CD4-positive, alpha-beta T cell (primary cell): ENCODE results near the gene DDX24. TPM values are rescaled to one million over a fixed set of nuclear protein-coding genes. Genes with fewer than 3 reads are reported as not detected.

ENCODE experiments used
- ATAC-seq: fragments of 200-7000 bp; cut with Tn5 transposase; one replicate; pipeline ENCODE4 v1.10.0; 2022; ENCODE audit warnings: mild to moderate bottlenecking; ENCODE audit not compliant: poor library complexity
- CTCF ChIA-PET: fragments of 350-600 bp; sonication (Branson Sonifier 250); formaldehyde crosslinking; loops from one replicate; lab custom pipeline; 2021; ENCODE audit warnings: antibody characterized with exemption, inconsistent platforms; lab: Charles Lee
- POLR2A ChIA-PET: fragments of 350-600 bp; sonication (Branson Sonifier 250); formaldehyde crosslinking; loops from one replicate; lab custom pipeline; 2021; ENCODE audit warnings: antibody characterized with exemption, inconsistent platforms; lab: Charles Lee
- DNase-seq, 14 experiments: peaks; one replicate each; pipeline ENCODE4 v3.0.0-alpha.2; 2013 to 2020; ENCODE audit warnings: mixed read lengths in 2 of 14
- H3K27ac ChIP-seq, 2 donors: one replicate each; pipeline versions ENCODE4 v1.5.1 to v1.7.0; 2013; ENCODE audit warnings: low read length in 2 of 2, low read depth in 1 of 2, mild to moderate bottlenecking in 1 of 2
- H3K27me3 ChIP-seq, 2 experiments: 1 replicate in 1 of 2; 2 replicates in 1 of 2; pipeline versions ENCODE4 v1.6.1 to v1.7.0; 2013; ENCODE audit warnings: low read length in 2 of 2, control low read depth in 1 of 2, mild to moderate bottlenecking in 1 of 2, moderate library complexity in 1 of 2; ENCODE audit not compliant: insufficient read depth in 2 of 2, control insufficient read depth in 1 of 2
- H3K36me3 ChIP-seq: one replicate; pipeline ENCODE4 v1.6.1; 2013; ENCODE audit warnings: low read length, control low read depth; ENCODE audit not compliant: insufficient read depth
- H3K4me1 ChIP-seq: one replicate; pipeline ENCODE4 v1.6.1; 2013; ENCODE audit warnings: low read length, control low read depth; ENCODE audit not compliant: insufficient read depth
- H3K4me3 ChIP-seq: one replicate; pipeline ENCODE4 v1.5.1; 2013; ENCODE audit warnings: mild to moderate bottlenecking, low read length, moderate library complexity
- H3K9me3 ChIP-seq, 2 experiments: 1 replicate in 1 of 2; 2 replicates in 1 of 2; pipeline versions ENCODE4 v1.6.1 to v1.7.0; 2013; ENCODE audit warnings: low read length in 2 of 2, mild to moderate bottlenecking in 2 of 2, control low read depth in 1 of 2, moderate library complexity in 1 of 2; ENCODE audit not compliant: control insufficient read depth in 1 of 2, insufficient read depth in 1 of 2
- H3K27ac Mint-ChIP-seq: one replicate; pipeline ENCODE4 v1.8.0; 2020; ENCODE audit warnings: mixed read lengths
- H3K27me3 Mint-ChIP-seq: one replicate; pipeline ENCODE4 v1.8.0; 2021; ENCODE audit warnings: mixed read lengths
- H3K36me3 Mint-ChIP-seq: one replicate; pipeline ENCODE4 v1.8.0; 2021; ENCODE audit warnings: low read depth, mixed read lengths
- H3K4me1 Mint-ChIP-seq: one replicate; pipeline ENCODE4 v1.8.0; 2021; ENCODE audit warnings: low read depth, mixed read lengths
- H3K4me3 Mint-ChIP-seq: one replicate; pipeline ENCODE4 v1.8.0; 2020; ENCODE audit warnings: mild to moderate bottlenecking, mixed read lengths
- H3K9me3 Mint-ChIP-seq: one replicate; pipeline ENCODE4 v1.8.0; 2020; ENCODE audit warnings: mixed read lengths
- CTCF ChIP-seq: fragments of 200-600 bp; IDR thresholded peaks from one replicate; pipeline ENCODE4 v1.8.0; 2022; ENCODE audit warnings: antibody characterized with exemption, mild to moderate bottlenecking
- intact Hi-C, 2 experiments: fragments of 100-400 bp; cut with DNase I in 1 of 2; cut with micrococcal nuclease in 1 of 2; formaldehyde crosslinking; loops; one replicate each; pipeline versions ENCODE4 v1.15.1 to v1.9.0; 2023 to 2025; cut with DNase I, micrococcal nuclease
- total RNA-seq, 174 experiments: library from RNA in 2 of 174; stranded (reverse) in 2 of 174; gene quantifications; one replicate each; pipeline ENCODE4 v1.2.3 and lab custom pipeline; 2021 to 2026

DDX24 gene
- total RNA-seq, 2 experiments from 2014 or later: 678 to 711 TPM

- DNase-seq: peak; percentile 29 to 82 (median 48)
- peak; percentile 97 for TF ChIP-seq CTCF
These were observed 79.3 kb downstream of the DDX24 start for GRCh38 chr14:94001501-94002396.

DNA sequence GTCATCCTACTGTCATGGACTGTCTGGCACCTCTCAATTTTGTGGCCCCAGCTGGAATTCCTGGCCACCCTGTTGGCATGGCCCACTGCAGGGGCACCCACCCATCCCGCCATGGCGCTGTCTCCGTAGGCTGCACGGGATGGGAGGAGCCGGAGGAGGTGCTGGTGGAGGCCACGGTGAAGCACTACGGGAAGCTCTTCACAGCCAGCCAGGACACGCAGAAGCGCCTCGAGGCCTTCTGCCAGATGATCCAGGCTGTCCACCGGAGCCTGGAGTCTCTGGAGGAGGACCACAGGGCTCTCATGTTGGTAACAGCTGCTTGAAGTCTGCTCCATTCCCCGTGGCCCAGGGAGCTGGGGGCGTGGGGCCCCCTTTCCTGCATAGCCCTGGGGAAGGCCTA, 80.0 kb downstream of the DDX24 start:
- peaks cover 0 to 7% of the 10 kb centered on the region in 2 experiments for H3K27me3 ChIP-seq
- CTCF ChIA-PET: interaction anchor here (0.9 to 6.1 kb wide), 3 partner anchors 30 to 65 kb away, joined by 3 to 39 read pairs (median 14); no protein-coding TSS in a partner anchor
- Mint-ChIP-seq H3K36me3 (no peaks in the 10 kb centered on the region), H3K9me3 (no peaks in the 10 kb centered on the region), H3K4me3 (no peak overlapping the region), H3K27me3 (peaks cover 13% of the 10 kb centered on the region), H3K4me1 (peaks cover 8% of the 10 kb centered on the region), H3K27ac (no peak overlapping the region)
- intact Hi-C loops: loop anchor here (1.0 to 10.0 kb wide), 3 partner anchors 30 to 346 kb away; no protein-coding TSS in a partner anchor
- no peaks in the 10 kb centered on the region for H3K9me3 ChIP-seq
- ATAC-seq (no peak), DNase-seq (no peak)
- H3K27ac ChIP-seq: no peak overlapping the region
- TF ChIP-seq CTCF: no peak
- H3K4me1 ChIP-seq: peaks cover 12% of the 10 kb centered on the region
- POLR2A ChIA-PET: interaction anchor here (1.2 to 3.4 kb wide), 3 partner anchors 23 to 61 kb away, joined by 5 to 16 read pairs (median 12); no protein-coding TSS in a partner anchor
- no peaks in the 10 kb centered on the region for H3K36me3 ChIP-seq
- H3K4me3 ChIP-seq: no peak overlapping the region

More at GRCh38 chr14:94001501-94002396, 79.3 kb downstream of the DDX24 start:
- ChIA-PET CTCF (interaction anchor here (0.6 to 6.1 kb wide), 4 partner anchors 14 to 66 kb away, joined by 3 to 39 read pairs (median 8); no protein-coding TSS in a partner anchor), POLR2A (interaction anchor here (1.2 to 3.4 kb wide), 3 partner anchors 23 to 62 kb away, joined by 5 to 16 read pairs (median 12); no protein-coding TSS in a partner anchor)
- no peaks in the 10 kb centered on the region for H3K36me3 ChIP-seq
- H3K27ac ChIP-seq: no peak overlapping the region
- Mint-ChIP-seq H3K27me3 (peaks cover 13% of the 10 kb centered on the region), H3K4me1 (peaks cover 8% of the 10 kb centered on the region), H3K36me3 (no peaks in the 10 kb centered on the region), H3K27ac (no peak overlapping the region), H3K9me3 (no peaks in the 10 kb centered on the region), H3K4me3 (no peak overlapping the region)
- ATAC-seq: peak; percentile 86
- peaks cover 0 to 6% of the 10 kb centered on the region in 2 experiments for H3K27me3 ChIP-seq
- no peaks in the 10 kb centered on the region for H3K9me3 ChIP-seq
- intact Hi-C loops: loop anchor here (1.0 to 10.0 kb wide), 3 partner anchors 31 to 347 kb away; no protein-coding TSS in a partner anchor
- peaks cover 12% of the 10 kb centered on the region for H3K4me1 ChIP-seq
- no peak overlapping the region for H3K4me3 ChIP-seq

DNA sequence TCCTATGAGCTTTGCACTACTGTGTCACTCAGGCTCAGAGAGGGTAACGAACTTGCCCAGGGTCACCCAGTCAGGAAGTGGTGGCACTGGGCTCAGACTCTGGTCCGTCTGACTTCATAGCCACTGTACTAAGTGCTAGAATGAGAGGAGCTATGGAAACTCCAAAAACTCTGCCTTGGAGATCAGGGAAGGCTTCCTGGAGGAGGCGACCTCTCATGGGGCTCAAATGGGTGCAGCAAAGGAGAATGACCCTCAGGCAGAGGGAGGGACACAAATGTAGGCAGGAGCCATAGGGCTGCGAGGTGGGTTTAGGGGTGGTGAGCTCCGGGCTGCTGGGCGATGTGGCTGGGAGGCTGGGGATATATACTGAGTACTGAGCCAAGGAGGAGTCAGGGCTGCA, 80.7 kb downstream of the DDX24 start:
- H3K27ac Mint-ChIP-seq: no peak overlapping the region
- H3K9me3 ChIP-seq: no peaks in the 10 kb centered on the region
- intact Hi-C loops: loop anchor here in 1 of 2 experiments (2.0 to 10.0 kb wide), 2 partner anchors 29 to 345 kb away; no protein-coding TSS in a partner anchor
- no peaks in the 10 kb centered on the region for H3K9me3 Mint-ChIP-seq
- POLR2A ChIA-PET: interaction anchor here (0.5 to 3.4 kb wide), 5 partner anchors 22 to 180 kb away, joined by 3 to 12 read pairs (median 3); partner anchors contain the start of gene ASB2
- no peak overlapping the region for H3K4me3 Mint-ChIP-seq
- no peak for TF ChIP-seq CTCF
- no peaks in the 10 kb centered on the region for H3K36me3 ChIP-seq
- H3K27me3 Mint-ChIP-seq: peaks cover 12% of the 10 kb centered on the region
- H3K4me3 ChIP-seq: no peak overlapping the region
- peaks cover 8% of the 10 kb centered on the region for H3K4me1 Mint-ChIP-seq
- H3K27me3 ChIP-seq: peaks cover 0 to 7% of the 10 kb centered on the region in 2 experiments
- no peak overlapping the region for H3K27ac ChIP-seq
- peaks cover 12% of the 10 kb centered on the region for H3K4me1 ChIP-seq
- CTCF ChIA-PET: interaction anchor here (3.1 to 6.1 kb wide), 2 partner anchors 29 to 61 kb away, joined by 14 to 39 read pairs; no protein-coding TSS in a partner anchor
- H3K36me3 Mint-ChIP-seq: no peaks in the 10 kb centered on the region
- DNase-seq (no peak), ATAC-seq (no peak)
